Inflammatory macrophage treated with lipopolysaccharide for 1 hour (primary cell): ENCODE results near the gene SLC15A4.

Experiments used
- DNase-seq, 2 donors: peaks; one replicate each; pipeline ENCODE4 v3.0.0-alpha.2; 2020 to 2022

SLC15A4 gene

GRCh38 chr12:128745772-128746689, 77.7 kb downstream of the SLC15A4 start:
- no peak for DNase-seq

GRCh38 chr12:128743916-128744315, 79.8 kb downstream of the SLC15A4 start:
- DNase-seq, result no peak
